ENCODE results near the gene SV2C. TPM values are rescaled to one million over a fixed set of nuclear protein-coding genes. Genes with fewer than 3 reads are reported as not detected.
"Not testable (repeated sequence)": the region's sequence is repeated elsewhere in the genome, so short reads cannot be mapped to it uniquely, and the experiment has no call there.

The SV2C gene
- total and polyA plus RNA-seq, 7 donors: 0.31 to 0.71 (median 0.55) TPM; not detected in 2

DNA sequence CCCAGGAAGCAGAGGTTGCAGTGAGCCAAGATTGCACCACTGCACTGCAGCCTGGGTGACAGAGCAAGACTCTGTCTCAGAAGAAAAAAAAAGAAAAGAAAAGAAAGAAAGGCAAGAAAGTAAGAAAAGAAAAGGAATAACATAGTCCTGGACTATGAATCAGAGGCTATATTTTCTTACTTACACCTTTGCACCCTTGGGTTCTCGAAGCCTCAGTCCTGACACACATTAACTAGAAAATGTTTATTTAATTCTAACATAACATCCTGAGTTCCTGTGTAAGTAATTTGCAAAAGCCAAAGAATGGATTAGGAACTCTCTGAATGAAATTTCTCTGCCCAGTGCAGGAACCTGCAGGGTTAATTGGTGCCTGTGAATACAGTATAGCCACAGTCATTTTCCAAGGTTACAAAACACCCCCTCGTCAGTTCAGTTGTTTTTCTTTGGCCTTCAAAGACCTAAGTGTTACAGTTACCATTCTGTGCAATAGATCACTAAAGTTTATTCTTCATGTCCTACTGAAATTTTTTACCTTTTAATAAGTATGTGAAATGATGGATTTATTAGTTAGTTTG is 147.6 kb downstream of the SV2C start:
- TF ChIP-seq EP300 (IDR thresholded peaks at IDR 0.05): no peak
- no peak for TF ChIP-seq POLR2AphosphoS5 (IDR thresholded peaks at IDR 0.05)
- no peak for TF ChIP-seq POLR2A (IDR thresholded peaks at IDR 0.05)
- TF ChIP-seq, protein P1, sequence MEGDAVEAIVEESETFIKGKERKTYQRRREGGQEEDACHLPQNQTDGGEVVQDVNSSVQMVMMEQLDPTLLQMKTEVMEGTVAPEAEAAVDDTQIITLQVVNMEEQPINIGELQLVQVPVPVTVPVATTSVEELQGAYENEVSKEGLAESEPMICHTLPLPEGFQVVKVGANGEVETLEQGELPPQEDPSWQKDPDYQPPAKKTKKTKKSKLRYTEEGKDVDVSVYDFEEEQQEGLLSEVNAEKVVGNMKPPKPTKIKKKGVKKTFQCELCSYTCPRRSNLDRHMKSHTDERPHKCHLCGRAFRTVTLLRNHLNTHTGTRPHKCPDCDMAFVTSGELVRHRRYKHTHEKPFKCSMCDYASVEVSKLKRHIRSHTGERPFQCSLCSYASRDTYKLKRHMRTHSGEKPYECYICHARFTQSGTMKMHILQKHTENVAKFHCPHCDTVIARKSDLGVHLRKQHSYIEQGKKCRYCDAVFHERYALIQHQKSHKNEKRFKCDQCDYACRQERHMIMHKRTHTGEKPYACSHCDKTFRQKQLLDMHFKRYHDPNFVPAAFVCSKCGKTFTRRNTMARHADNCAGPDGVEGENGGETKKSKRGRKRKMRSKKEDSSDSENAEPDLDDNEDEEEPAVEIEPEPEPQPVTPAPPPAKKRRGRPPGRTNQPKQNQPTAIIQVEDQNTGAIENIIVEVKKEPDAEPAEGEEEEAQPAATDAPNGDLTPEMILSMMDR (IDR thresholded peaks at IDR 0.05): no peak
- Histone ChIP-seq H3K4me1 (no peaks in the 10 kb centered on the region), H3K27me3 (no peaks in the 10 kb centered on the region), H3K4me3 (no peak overlapping the region), H3K9me3 (no peaks in the 10 kb centered on the region), H3K27ac (no peak overlapping the region), H3K36me3 (no peaks in the 10 kb centered on the region)
- 16 to 50% methylated on average over 2 of the region's 2 CpGs for WGBS, 2 donors
- DNase-seq: no peak
- intact Hi-C loops (cut with DNase I): no loop called here

DNA sequence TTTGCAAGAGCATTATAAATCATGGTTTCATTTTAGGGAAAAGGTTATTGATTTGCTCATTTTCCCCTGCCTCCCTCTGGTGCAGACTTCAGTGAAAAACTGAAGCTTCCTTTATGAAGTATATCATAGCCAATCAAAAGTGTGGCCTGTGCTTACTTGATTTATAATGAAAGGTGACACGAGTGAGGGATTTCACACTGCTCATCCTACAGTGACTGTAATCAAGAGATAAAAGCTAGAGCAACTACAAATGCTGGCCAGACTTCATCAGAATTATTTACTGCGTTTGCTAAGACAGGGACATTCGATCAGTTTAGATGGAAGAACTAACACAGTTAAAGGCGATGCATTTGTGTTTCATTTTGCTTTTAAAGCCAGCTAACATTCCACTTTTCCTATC is 151.5 kb downstream of the SV2C start:
- H3K36me3 ChIP-seq: no peaks in the 10 kb centered on the region
- H3K9me3 ChIP-seq: no peaks in the 10 kb centered on the region
- H3K27ac ChIP-seq: no peak overlapping the region
- 79 to 85% methylated on average over 4 of the region's 4 CpGs for WGBS, 2 donors
- no peaks in the 10 kb centered on the region for H3K27me3 ChIP-seq
- intact Hi-C loops (cut with DNase I): no loop called here
- TF ChIP-seq EP300 (IDR thresholded peaks at IDR 0.05) (no peak), POLR2A (IDR thresholded peaks at IDR 0.05) (no peak), POLR2AphosphoS5 (IDR thresholded peaks at IDR 0.05) (no peak)
- TF ChIP-seq, protein P1 (IDR thresholded peaks at IDR 0.05): no peak
- no peak overlapping the region for H3K4me3 ChIP-seq
- H3K4me1 ChIP-seq: no peaks in the 10 kb centered on the region
- no peak for DNase-seq

DNA sequence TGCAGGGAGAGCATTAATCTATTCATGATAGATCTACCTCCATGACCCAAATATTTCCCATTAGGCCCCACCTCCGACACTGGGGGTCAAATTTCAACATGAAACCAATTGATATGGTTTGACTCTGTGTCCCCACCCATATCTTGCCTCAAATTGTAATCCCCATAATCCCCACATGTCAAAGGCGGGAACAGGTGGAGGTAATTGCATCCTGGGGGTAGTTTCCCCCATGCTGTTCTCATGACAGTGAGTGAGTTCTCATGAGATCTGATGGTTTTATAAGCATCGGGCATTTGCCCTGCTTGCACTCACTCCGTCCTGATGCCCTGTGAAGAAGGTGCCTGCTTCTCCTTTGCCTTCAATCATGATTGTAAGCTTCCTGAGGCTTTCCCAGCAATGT is 153.5 kb downstream of the SV2C start:
- H3K9me3 ChIP-seq: no peaks in the 10 kb centered on the region

DNA sequence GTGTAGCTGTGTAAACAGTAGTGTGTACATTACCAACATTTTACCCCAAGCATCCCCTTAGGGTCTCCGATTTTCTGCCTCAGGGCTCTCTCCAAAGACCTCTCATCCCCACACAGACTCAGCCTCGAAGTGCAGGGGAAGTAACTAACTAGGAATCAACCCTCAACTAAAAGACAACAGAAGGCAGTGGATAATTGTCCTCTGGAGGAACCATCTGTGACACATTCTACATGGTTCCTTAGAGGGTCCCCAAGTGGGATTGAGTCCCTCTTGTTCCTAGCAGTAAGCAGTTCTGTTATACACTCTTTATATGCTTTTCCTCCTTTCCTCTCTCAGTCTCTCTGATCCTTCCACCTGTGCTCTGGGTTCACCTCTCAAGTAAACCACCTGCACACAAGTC is 157.2 kb downstream of the SV2C start:
- Histone ChIP-seq H3K9me3 (no peaks in the 10 kb centered on the region), H3K4me3 (no peak overlapping the region), H3K27me3 (no peaks in the 10 kb centered on the region), H3K4me1 (no peaks in the 10 kb centered on the region), H3K36me3 (no peaks in the 10 kb centered on the region), H3K27ac (no peak overlapping the region)
- no peak for DNase-seq
- TF ChIP-seq POLR2A (IDR thresholded peaks at IDR 0.05) (no peak), POLR2AphosphoS5 (IDR thresholded peaks at IDR 0.05) (no peak), EP300 (IDR thresholded peaks at IDR 0.05) (no peak)
- TF ChIP-seq, protein P1 (IDR thresholded peaks at IDR 0.05): no peak
- intact Hi-C loops (cut with DNase I): no loop called here
- 61 to 65% methylated on average over 2 of the region's 2 CpGs for WGBS, 2 donors

More for the DNA sequence above, 153.5 kb downstream of the SV2C start:
- TF ChIP-seq POLR2A (IDR thresholded peaks at IDR 0.05): no peak
- no peak for TF ChIP-seq EP300 (IDR thresholded peaks at IDR 0.05)
- TF ChIP-seq, protein P1 (IDR thresholded peaks at IDR 0.05): no peak
- TF ChIP-seq POLR2AphosphoS5 (IDR thresholded peaks at IDR 0.05): no peak
- Histone ChIP-seq H3K27ac (no peak overlapping the region), H3K27me3 (no peaks in the 10 kb centered on the region), H3K4me1 (no peaks in the 10 kb centered on the region), H3K36me3 (no peaks in the 10 kb centered on the region), H3K4me3 (no peak overlapping the region)
- DNase-seq: no peak
- WGBS, 2 donors: 90 to 92% methylated on average over 4 of the region's 4 CpGs
- intact Hi-C loops (cut with DNase I): no loop called here

DNA sequence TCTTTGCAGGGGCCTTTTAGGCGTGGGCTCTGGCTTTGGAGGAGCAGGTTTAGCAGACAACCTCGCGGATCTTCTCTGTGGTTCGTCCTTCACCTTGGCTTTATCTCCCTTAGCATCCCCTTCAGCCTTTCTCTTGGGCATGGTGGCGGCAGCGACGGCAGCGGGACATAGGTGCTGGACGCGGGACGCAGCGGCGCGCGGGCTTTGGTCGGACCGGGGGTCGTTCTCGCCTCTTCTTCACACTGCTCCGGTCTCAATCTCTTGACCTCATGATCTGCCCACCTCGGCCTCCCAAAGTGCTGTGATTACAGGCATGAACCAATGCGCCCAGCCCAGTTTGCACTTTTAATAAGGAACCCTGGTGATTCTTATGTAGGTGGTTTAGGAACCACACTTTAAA is 159.0 kb downstream of the SV2C start:
- WGBS, 2 donors: 96% methylated on average over 21 to 22 of the region's 22 CpGs
- H3K27ac ChIP-seq; DNase-seq; H3K9me3 ChIP-seq; H3K36me3 ChIP-seq; H3K27me3 ChIP-seq; intact Hi-C loops (cut with DNase I); H3K4me3 ChIP-seq; H3K4me1 ChIP-seq: not testable (repeated sequence)

Measured in sigmoid colon (tissue), 7 donors.